HepG2 (cell line): ENCODE measurements around the gene NACC2. TPM values are rescaled to one million over a fixed set of nuclear protein-coding genes. Genes with fewer than 3 reads are reported as not detected.

Experiments
- ATM ChIP-seq: fragments of 450-650 bp; IDR thresholded peaks from 2 replicates; pipeline ENCODE4 v1.7.1; 2017; ENCODE audit warnings: mild to moderate bottlenecking, borderline replicate concordance
- BATF2 ChIP-seq: sonication (generic); formaldehyde crosslinking; IDR thresholded peaks from 2 replicates; pipeline ENCODE4 v1.8.0; 2022; ENCODE audit warnings: mild to moderate bottlenecking, missing genetic modification reagents, moderate library complexity
- DRAP1 ChIP-seq: IDR thresholded peaks from 2 replicates; pipeline ENCODE4 v1.6.1; 2016; ENCODE audit warnings: missing genetic modification reagents, missing compliant biosample characterization
- ELK4 ChIP-seq: sonication (generic); formaldehyde crosslinking; IDR thresholded peaks from 2 replicates; pipeline ENCODE4 v1.9.0; 2021; ENCODE audit warnings: missing genetic modification reagents, borderline replicate concordance
- HIC2 ChIP-seq: sonication (generic); formaldehyde crosslinking; IDR thresholded peaks from 2 replicates; pipeline ENCODE4 v1.9.0; 2022; ENCODE audit warnings: low read depth, missing genetic modification reagents
- HNRNPLL ChIP-seq: fragments of 200-400 bp; formaldehyde crosslinking; IDR thresholded peaks from 2 replicates; pipeline ENCODE4 v1.6.1; 2017; ENCODE audit warnings: mild to moderate bottlenecking, low read depth, low read length; ENCODE audit not compliant: poor library complexity, severe bottlenecking
- IKZF5 ChIP-seq: IDR thresholded peaks from 2 replicates; pipeline ENCODE4 v1.6.1; 2018; ENCODE audit warnings: missing genetic modification reagents, mild to moderate bottlenecking, missing compliant biosample characterization
- JUN ChIP-seq: sonication (generic); formaldehyde crosslinking; IDR thresholded peaks from 2 replicates; pipeline ENCODE4 v1.4.0; 2020; ENCODE audit warnings: mild to moderate bottlenecking, missing genetic modification reagents
- LCORL ChIP-seq, 2 experiments: fragments of 450-650 bp in 1 of 2; sonication (generic) in 1 of 2; formaldehyde crosslinking in 1 of 2; IDR thresholded peaks; 2 replicates each; pipeline versions ENCODE4 v1.5.0 to v1.6.1; 2017 to 2020; ENCODE audit warnings: antibody characterized with exemption in 1 of 2, missing genetic modification reagents in 1 of 2
- NFE2 ChIP-seq: sonication (generic); formaldehyde crosslinking; IDR thresholded peaks from 2 replicates; pipeline ENCODE4 v1.4.0; 2020; ENCODE audit warnings: missing genetic modification reagents
- RELA ChIP-seq: sonication (generic); formaldehyde crosslinking; IDR thresholded peaks from 2 replicates; pipeline ENCODE4 v1.4.0; 2020; ENCODE audit warnings: missing genetic modification reagents
- RERE ChIP-seq: IDR thresholded peaks from 2 replicates; pipeline ENCODE4 v1.6.1; 2016; ENCODE audit warnings: low read depth, missing genetic modification reagents, missing compliant biosample characterization
- SP5 ChIP-seq: IDR thresholded peaks from 2 replicates; pipeline ENCODE4 v1.6.1; 2016; ENCODE audit warnings: low read depth, borderline replicate concordance
- TCF7 ChIP-seq: sonication (generic); IDR thresholded peaks from 2 replicates; pipeline ENCODE4 v1.6.1; 2016; ENCODE audit warnings: antibody characterized with exemption, low read depth
- U2AF2 ChIP-seq: fragments of 200-400 bp; formaldehyde crosslinking; IDR thresholded peaks from 2 replicates; pipeline ENCODE4 v1.6.1; 2017; ENCODE audit warnings: low read depth, mild to moderate bottlenecking, low read length
- ZNF225 ChIP-seq: sonication (generic); formaldehyde crosslinking; IDR thresholded peaks from 2 replicates; pipeline ENCODE4 v1.4.0; 2020; ENCODE audit warnings: mild to moderate bottlenecking, missing genetic modification reagents
- ZNF607 ChIP-seq: sonication (generic); formaldehyde crosslinking; IDR thresholded peaks from 2 replicates; pipeline ENCODE4 v1.5.1; 2020; ENCODE audit warnings: missing genetic modification reagents, mild to moderate bottlenecking, borderline replicate concordance
- ZNF619 ChIP-seq: sonication (generic); formaldehyde crosslinking; IDR thresholded peaks from 2 replicates; pipeline ENCODE4 v1.4.0; 2020; ENCODE audit warnings: mild to moderate bottlenecking, missing genetic modification reagents
- polyA plus RNA-seq, 8 experiments: library from polyadenylated mRNA; depleted of rRNA in 3 of 8; stranded (reverse) in 7 of 8; unstranded in 1 of 8; fragments of >200 nt; fragmentation: Illumina TruSeq in 4 of 8; extraction: Trizol in 4 of 8; gene quantifications; 2 replicates each; pipeline versions ENCODE4 v1.2.1 to v1.2.3, GENCODE V29; 2011 to 2016; ENCODE audit warnings: low read depth in 4 of 8, missing spikeins in 1 of 8, mixed read lengths in 1 of 8; ENCODE audit not compliant: insufficient read depth in 1 of 8
- total RNA-seq, 5 experiments: library from RNA; depleted of rRNA; stranded (reverse); fragments of >200 nt; fragmentation: Illumina TruSeq; extraction: Trizol; gene quantifications; 2 replicates each; pipeline ENCODE4 v1.2.3, GENCODE V29; 2016; ENCODE audit warnings: low read depth in 1 of 5

Gene NACC2
- total and polyA plus RNA-seq, 2 of the 13 experiments (the other 11 are each of a cell fraction or from before 2014, with no cell fraction given), result 5.9 to 12.3 TPM

GRCh38 chr9:135993765-135994500 is 101.2 kb downstream of the NACC2 start (continued):
- no peak for TF ChIP-seq ELK4 (CRISPR knock-in tag)
- peak; percentile 96 for TF ChIP-seq HIC2 (CRISPR knock-in tag)
- peak; percentile 40 for TF ChIP-seq HNRNPLL
- TF ChIP-seq BATF2 (CRISPR knock-in tag), result no peak
- TF ChIP-seq RELA (CRISPR knock-in tag), result no peak
- TF ChIP-seq ATM, result no peak
- peak; percentile 69; the same call in 1 of the 2 replicates for TF ChIP-seq LCORL (IDR thresholded peaks at IDR 0.05)
- peak; percentile 100 for TF ChIP-seq LCORL (CRISPR knock-in tag; IDR thresholded peaks at IDR 0.05)
- TF ChIP-seq ZNF619 (CRISPR knock-in tag), result peak; percentile 30; the same call in 1 of the 2 replicates
- no peak for TF ChIP-seq NFE2 (CRISPR knock-in tag)
- peak; percentile 91 for TF ChIP-seq SP5 (CRISPR knock-in tag)
- TF ChIP-seq ZNF607 (CRISPR knock-in tag), result peak; percentile 81
- no peak for TF ChIP-seq U2AF2
- peak; percentile 86 for TF ChIP-seq IKZF5 (CRISPR knock-in tag)
- peak; percentile 46; the same call in 1 of the 2 replicates for TF ChIP-seq JUN (CRISPR knock-in tag)
- TF ChIP-seq DRAP1 (CRISPR knock-in tag), result no peak
- peak; percentile 67 for TF ChIP-seq RERE (CRISPR knock-in tag)
- peak; percentile 31; the same call in 1 of the 2 replicates for TF ChIP-seq ZNF225
- no peak for TF ChIP-seq TCF7
